Endothelial cell of umbilical vein (primary cell): ENCODE results near the gene ADAT1. TPM values are rescaled to one million over a fixed set of nuclear protein-coding genes. Genes with fewer than 3 reads are reported as not detected.

ENCODE experiments used
- BruUV-seq: library from RNA; stranded (reverse); fragments of 400-500 nt; replicated peaks from 2 replicates; lab custom pipeline; 2021; lab: Mats Ljungman, UMichigan
- CTCF ChIA-PET: fragments of 300-600, 350-600 bp; sonication (Branson Sonifier 250); formaldehyde crosslinking; loops from one replicate; lab custom pipeline; 2021; ENCODE audit warnings: antibody characterized with exemption, inconsistent platforms; lab: Charles Lee
- POLR2A ChIA-PET: fragments of 300-600, 350-600 bp; sonication (Branson Sonifier 250); formaldehyde crosslinking; loops from one replicate; lab custom pipeline; 2021; ENCODE audit warnings: antibody characterized with exemption, inconsistent platforms; lab: Charles Lee
- DNase-seq: peaks from one replicate; pipeline ENCODE4 v3.0.0-alpha.2; 2011; ENCODE audit warnings: low read depth, low spot score
- FAIRE-seq: peaks from 2 replicates; lab custom pipeline; 2011; peaks lifted over from hg19 to GRCh38; lab: Jason Lieb, UNC
- H2AFZ ChIP-seq: 2 replicates; pipeline ENCODE4 v1.6.0; 2012; ENCODE audit warnings: low read depth, low read length, control low read depth, inconsistent platforms
- H3K27ac ChIP-seq: 2 replicates; pipeline ENCODE4 v1.5.1; 2011; ENCODE audit warnings: low read depth, mild to moderate bottlenecking, control low read depth, low read length, moderate library complexity; ENCODE audit not compliant: insufficient read depth
- H3K27me3 ChIP-seq, 2 experiments: 2 replicates each; pipeline versions ENCODE4 v1.6.0 to v1.6.1; 2011; ENCODE audit warnings: low read length in 2 of 2, mixed read lengths in 1 of 2; ENCODE audit not compliant: control insufficient read depth in 2 of 2, insufficient read depth in 2 of 2
- H3K36me3 ChIP-seq, 2 experiments: 2 replicates in 1 of 2; 3 replicates in 1 of 2; pipeline ENCODE4 v1.5.1; 2011; ENCODE audit warnings: low read length in 2 of 2, mild to moderate bottlenecking in 1 of 2, moderate library complexity in 1 of 2; ENCODE audit not compliant: control insufficient read depth in 2 of 2, insufficient read depth in 2 of 2; ENCODE audit errors: extremely low read depth in 1 of 2
- H3K4me1 ChIP-seq: 3 replicates; pipeline ENCODE4 v1.5.1; 2011; ENCODE audit warnings: mild to moderate bottlenecking, low read length; ENCODE audit not compliant: control insufficient read depth, insufficient read depth; ENCODE audit errors: extremely low read depth
- H3K4me2 ChIP-seq: 2 replicates; pipeline ENCODE4 v1.6.1; 2011; ENCODE audit warnings: low read length, control low read depth, mixed read lengths; ENCODE audit not compliant: insufficient read depth
- H3K4me3 ChIP-seq, 3 experiments: fragments of 200-600 bp in 1 of 3; sonication (generic), shearing (Covaris generic) in 1 of 3; replicated peaks in 1 of 3; 2 replicates each; pipeline ENCODE4 v1.5.1; 2011 to 2016; ENCODE audit warnings: control low read depth in 3 of 3, low read length in 3 of 3, mild to moderate bottlenecking in 2 of 3, inconsistent platforms in 1 of 3, low read depth in 1 of 3, moderate library complexity in 1 of 3; ENCODE audit not compliant: insufficient read depth in 1 of 3
- H3K79me2 ChIP-seq: 2 replicates; pipeline ENCODE4 v1.6.0; 2012; ENCODE audit warnings: low read length, inconsistent platforms; ENCODE audit not compliant: control insufficient read depth, insufficient read depth
- H3K9ac ChIP-seq: replicated peaks from 2 replicates; pipeline ENCODE3; 2011; ENCODE audit warnings: low read length, control low read depth; ENCODE audit not compliant: insufficient read depth; ENCODE audit errors: extremely low read depth
- H3K9me1 ChIP-seq: replicated peaks from 3 replicates; pipeline ENCODE4 v1.6.0; 2011; ENCODE audit warnings: mild to moderate bottlenecking, low read length; ENCODE audit not compliant: control insufficient read depth, insufficient read depth; ENCODE audit errors: extremely low read depth
- H3K9me3 ChIP-seq: replicated peaks from 2 replicates; pipeline ENCODE4 v1.5.1; 2012; ENCODE audit warnings: low read length, inconsistent platforms; ENCODE audit not compliant: control insufficient read depth, insufficient read depth
- H4K20me1 ChIP-seq: replicated peaks from 2 replicates; pipeline ENCODE3; 2011; ENCODE audit warnings: mild to moderate bottlenecking, low read length; ENCODE audit not compliant: control insufficient read depth, insufficient read depth; ENCODE audit errors: extremely low read depth
- CTCF ChIP-seq, 2 donors: IDR thresholded peaks; 1 replicate in 1 of 2; 2 replicates in 1 of 2; pipeline ENCODE4 v1.5.1; 2011; ENCODE audit warnings: low read length in 2 of 2, mild to moderate bottlenecking in 2 of 2, moderate library complexity in 2 of 2, control low read depth in 1 of 2, inconsistent platforms in 1 of 2, low read depth in 1 of 2; ENCODE audit not compliant: insufficient read depth in 1 of 2; ENCODE audit errors: extremely low read depth in 1 of 2
- EZH2 ChIP-seq: IDR thresholded peaks from 2 replicates; pipeline ENCODE4 v1.6.1; 2012; ENCODE audit warnings: borderline replicate concordance, low read depth, mild to moderate bottlenecking, moderate library complexity, low read length, inconsistent platforms; ENCODE audit not compliant: severe bottlenecking
- FOS ChIP-seq: IDR thresholded peaks from 2 replicates; pipeline ENCODE4 v1.6.1; 2011; ENCODE audit warnings: mild to moderate bottlenecking, low read length, moderate library complexity, borderline replicate concordance; ENCODE audit not compliant: insufficient read depth
- GATA2 ChIP-seq: IDR thresholded peaks from 2 replicates; pipeline ENCODE4 v1.7.0; 2011; ENCODE audit warnings: low read depth, mild to moderate bottlenecking, moderate library complexity, mixed read lengths, low read length; ENCODE audit not compliant: insufficient read length, insufficient read depth
- JUN ChIP-seq: IDR thresholded peaks from 2 replicates; pipeline ENCODE4 v1.6.1; 2011; ENCODE audit warnings: borderline replicate concordance, low read depth; ENCODE audit not compliant: insufficient read length, insufficient read depth
- MAX ChIP-seq: IDR thresholded peaks from 2 replicates; pipeline ENCODE4 v1.6.1; 2011; ENCODE audit not compliant: insufficient read depth, insufficient read length
- MYC ChIP-seq: IDR thresholded peaks from one replicate; pipeline ENCODE4 v1.6.1; 2011; ENCODE audit warnings: mild to moderate bottlenecking, low read depth, low read length
- POLR2A ChIP-seq: IDR thresholded peaks from 2 replicates; pipeline ENCODE4 v1.6.1; 2012; ENCODE audit warnings: low read depth, mild to moderate bottlenecking, control low read depth, low read length
- POLR2AphosphoS5 ChIP-seq: IDR thresholded peaks from 2 replicates; pipeline ENCODE4 v1.6.1; 2012; ENCODE audit warnings: low read depth, mild to moderate bottlenecking, control low read depth, low read length, moderate library complexity; ENCODE audit not compliant: insufficient read depth
- dilution Hi-C: fragments of 300-500 bp; cut with MboI; formaldehyde crosslinking; loops from one replicate; pipeline ENCODE4 v1.15.0; 2019; ENCODE audit warnings: low sequenced_read_pairs; ENCODE audit not compliant: extremely low pct_ligation_motif_present
- intact Hi-C: fragments of 100-400 bp; cut with micrococcal nuclease; formaldehyde crosslinking; loops from one replicate; pipeline ENCODE4 v1.10.0; 2022
- polyA plus RNA-seq, 4 experiments: library from polyadenylated mRNA; depleted of rRNA in 3 of 4; stranded (reverse) in 3 of 4; unstranded in 1 of 4; fragments of >200 nt; gene quantifications; 2 replicates each; pipeline versions ENCODE4 v1.2.1 to v1.2.3, GENCODE V29; 2011 to 2012; ENCODE audit warnings: missing spikeins in 1 of 4
- total RNA-seq: library from RNA; stranded (reverse); gene quantifications from 2 replicates; pipeline ENCODE4 v1.2.3, GENCODE V29; 2021

Gene ADAT1
- total and polyA plus RNA-seq, 2 donors (not counting 3 experiments of a cell fraction or from before 2014, with no cell fraction given) = 27.2 to 56.6 TPM

GRCh38 chr16:75632857-75633256 is 9.8 kb upstream of the ADAT1 start:
- Histone ChIP-seq H2AFZ (no peak overlapping the region), H4K20me1 (no peaks in the 10 kb centered on the region), H3K4me2 (no peak overlapping the region), H3K27ac (no peak overlapping the region), H3K9me3 (no peaks in the 10 kb centered on the region), H3K27me3 (no peaks in the 10 kb centered on the region), H3K9me1 (no peaks in the 10 kb centered on the region), H3K79me2 (peaks cover 2% of the 10 kb centered on the region), H3K9ac (no peak overlapping the region), H3K4me3 (no peak overlapping the region), H3K36me3 (peaks cover 35 to 42% of the 10 kb centered on the region in 2 experiments), H3K4me1 (peaks cover 14% of the 10 kb centered on the region)
- TF ChIP-seq MAX = no peak
- no peak for TF ChIP-seq CTCF (IDR thresholded peaks at IDR 0.05; ENCODE audit: extremely low read depth in 1 of 2, insufficient read depth in 1 of 2, low read depth in 1 of 2, low read length in 2 of 2)
- no peak for TF ChIP-seq MYC
- no peak for TF ChIP-seq POLR2AphosphoS5
- no peak for TF ChIP-seq POLR2A
- no peak for TF ChIP-seq GATA2
- TF ChIP-seq FOS = no peak
- no peak for TF ChIP-seq JUN
- TF ChIP-seq EZH2 = no peak
- intact Hi-C loops = no loop called here
- dilution Hi-C loops = no loop called here
- DNase-seq = no peak
- FAIRE-seq = no peak
- no TSS peak for BruUV-seq
- POLR2A ChIA-PET = no interaction called here
- CTCF ChIA-PET = interaction anchor here (1.2 kb wide), 1 partner anchor 59 kb away, joined by 3 read pairs; no protein-coding TSS in a partner anchor
